ENCODE data around the gene ZXDC. TPM values are rescaled to one million over a fixed set of nuclear protein-coding genes. Genes with fewer than 3 reads are reported as not detected.

Gene ZXDC
- total and polyA plus RNA-seq, 2 donors (not counting 3 experiments of a cell fraction or from before 2014, with no cell fraction given): 15.2 to 22.6 TPM

DNA sequence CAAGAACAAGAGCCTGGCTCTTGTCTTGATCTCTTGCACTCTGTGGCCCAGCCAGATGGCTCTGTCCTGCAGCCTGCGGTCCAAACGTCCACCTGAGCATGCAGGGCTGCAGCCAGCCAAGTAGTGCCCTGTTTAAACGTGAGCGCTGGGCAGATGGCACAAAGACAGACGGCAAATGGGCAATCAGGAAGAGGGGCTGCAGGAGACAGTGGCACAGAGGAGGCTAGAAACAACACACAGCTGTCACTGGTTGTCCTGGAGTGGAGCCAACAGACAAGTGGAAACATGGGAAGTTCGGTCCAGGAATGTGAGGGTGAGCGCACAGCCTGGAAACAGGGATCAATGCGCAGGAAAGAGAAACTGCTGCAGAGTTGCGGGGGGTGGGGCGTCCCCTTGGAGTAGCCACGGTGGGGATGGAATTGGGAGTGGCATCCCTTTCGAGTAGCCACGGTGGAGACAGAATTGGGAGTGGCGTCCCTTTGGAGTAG lies 10.7 kb upstream of the ZXDC start:
- ChIA-PET CTCF (interaction anchor here (1.3 to 2.2 kb wide), 3 partner anchors 10 to 14 kb away, joined by 5 to 8 read pairs (median 6); partner anchors contain the start of gene ZXDC), POLR2A (no interaction called here)
- no peak for FAIRE-seq
- Histone ChIP-seq H3K4me2 (ENCODE audit: insufficient read depth, low read length) (no peak overlapping the region), H4K20me1 (replicated peaks; ENCODE audit: control insufficient read depth, extremely low read depth, insufficient read depth, low read length) (no peaks in the 10 kb centered on the region), H3K9me3 (replicated peaks; ENCODE audit: control insufficient read depth, insufficient read depth, low read length) (no peaks in the 10 kb centered on the region), H3K79me2 (ENCODE audit: control insufficient read depth, insufficient read depth, low read length) (no peaks in the 10 kb centered on the region), H2AFZ (ENCODE audit: low read depth, low read length) (no peak overlapping the region), H3K4me3 (replicated peaks in 1 of 3; ENCODE audit: insufficient read depth in 1 of 3, low read depth in 1 of 3, low read length in 3 of 3) (no peak overlapping the region), H3K27me3 (ENCODE audit: control insufficient read depth in 2 of 2, insufficient read depth in 2 of 2, low read length in 2 of 2) (peaks cover 0 to 1% of the 10 kb centered on the region in 2 experiments), H3K4me1 (ENCODE audit: control insufficient read depth, extremely low read depth, insufficient read depth, low read length) (peaks cover 15% of the 10 kb centered on the region), H3K27ac (ENCODE audit: insufficient read depth, low read depth, low read length) (no peak overlapping the region), H3K9me1 (replicated peaks; ENCODE audit: control insufficient read depth, extremely low read depth, insufficient read depth, low read length) (no peaks in the 10 kb centered on the region), H3K36me3 (ENCODE audit: control insufficient read depth in 2 of 2, extremely low read depth in 1 of 2, insufficient read depth in 2 of 2, low read length in 2 of 2) (no peaks in the 10 kb centered on the region), H3K9ac (replicated peaks; ENCODE audit: extremely low read depth, insufficient read depth, low read length) (no peak overlapping the region)
- dilution Hi-C loops (cut with MboI; ENCODE audit: extremely low pct_ligation_motif_present, low sequenced_read_pairs): no loop called here
- TF ChIP-seq, protein P1, sequence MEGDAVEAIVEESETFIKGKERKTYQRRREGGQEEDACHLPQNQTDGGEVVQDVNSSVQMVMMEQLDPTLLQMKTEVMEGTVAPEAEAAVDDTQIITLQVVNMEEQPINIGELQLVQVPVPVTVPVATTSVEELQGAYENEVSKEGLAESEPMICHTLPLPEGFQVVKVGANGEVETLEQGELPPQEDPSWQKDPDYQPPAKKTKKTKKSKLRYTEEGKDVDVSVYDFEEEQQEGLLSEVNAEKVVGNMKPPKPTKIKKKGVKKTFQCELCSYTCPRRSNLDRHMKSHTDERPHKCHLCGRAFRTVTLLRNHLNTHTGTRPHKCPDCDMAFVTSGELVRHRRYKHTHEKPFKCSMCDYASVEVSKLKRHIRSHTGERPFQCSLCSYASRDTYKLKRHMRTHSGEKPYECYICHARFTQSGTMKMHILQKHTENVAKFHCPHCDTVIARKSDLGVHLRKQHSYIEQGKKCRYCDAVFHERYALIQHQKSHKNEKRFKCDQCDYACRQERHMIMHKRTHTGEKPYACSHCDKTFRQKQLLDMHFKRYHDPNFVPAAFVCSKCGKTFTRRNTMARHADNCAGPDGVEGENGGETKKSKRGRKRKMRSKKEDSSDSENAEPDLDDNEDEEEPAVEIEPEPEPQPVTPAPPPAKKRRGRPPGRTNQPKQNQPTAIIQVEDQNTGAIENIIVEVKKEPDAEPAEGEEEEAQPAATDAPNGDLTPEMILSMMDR (IDR thresholded peaks at IDR 0.05; ENCODE audit: extremely low read depth in 1 of 2, insufficient read depth in 1 of 2, low read depth in 1 of 2, low read length in 2 of 2): no peak
- no peak for TF ChIP-seq EZH2 (IDR thresholded peaks at IDR 0.05; ENCODE audit: borderline replicate concordance, low read depth, low read length, severe bottlenecking)
- no peak for TF ChIP-seq POLR2AphosphoS5 (IDR thresholded peaks at IDR 0.05; ENCODE audit: insufficient read depth, low read depth, low read length)
- no peak for TF ChIP-seq MYC (IDR thresholded peaks at IDR 0.05; ENCODE audit: low read depth, low read length)
- TF ChIP-seq, protein P2, sequence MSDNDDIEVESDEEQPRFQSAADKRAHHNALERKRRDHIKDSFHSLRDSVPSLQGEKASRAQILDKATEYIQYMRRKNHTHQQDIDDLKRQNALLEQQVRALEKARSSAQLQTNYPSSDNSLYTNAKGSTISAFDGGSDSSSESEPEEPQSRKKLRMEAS (IDR thresholded peaks at IDR 0.05; ENCODE audit: insufficient read depth, insufficient read length): no peak
- TF ChIP-seq GATA2 (IDR thresholded peaks at IDR 0.05; ENCODE audit: insufficient read depth, insufficient read length, low read depth, low read length): no peak
- TF ChIP-seq FOS (IDR thresholded peaks at IDR 0.05; ENCODE audit: borderline replicate concordance, insufficient read depth, low read length): no peak
- TF ChIP-seq JUN (IDR thresholded peaks at IDR 0.05; ENCODE audit: borderline replicate concordance, insufficient read depth, insufficient read length, low read depth): no peak
- TF ChIP-seq POLR2A (IDR thresholded peaks at IDR 0.05; ENCODE audit: low read depth, low read length): no peak
- BruUV-seq (replicated peaks): no TSS peak
- DNase-seq (ENCODE audit: low read depth, low spot score): no peak
- intact Hi-C loops (cut with micrococcal nuclease): no loop called here

Measured in endothelial cell of umbilical vein (primary cell).